Measurements from ENCODE around the gene PGD.
"Not testable (repeated sequence)": the region's sequence is repeated elsewhere in the genome, so short reads cannot be mapped to it uniquely, and the experiment has no call there.

The PGD gene

GRCh38 chr1:10440305-10440704 lies 41.4 kb downstream of the PGD start:
- no peak for DNase-seq

GRCh38 chr1:10440794-10441193 lies 41.9 kb downstream of the PGD start:
- DNase-seq, result no peak

- no peak for DNase-seq
These were observed 45.4 kb downstream of the PGD start for GRCh38 chr1:10444248-10444647.

- DNase-seq, result no peak
These were observed 46.0 kb downstream of the PGD start for GRCh38 chr1:10444795-10445397.

GRCh38 chr1:10446790-10447422 lies 48.0 kb downstream of the PGD start:
- no peak for DNase-seq

- no peak for DNase-seq
These were observed 50.9 kb downstream of the PGD start, which contains the start of gene CORT for GRCh38 chr1:10449751-10450150. CORT (plus strand) TSS chr1:10450031; CDS start chr1:10450224, 193 bp downstream.

- DNase-seq, result no peak
These were observed 51.4 kb downstream of the PGD start for GRCh38 chr1:10450156-10450814.

GRCh38 chr1:10450836-10451235 lies 52.0 kb downstream of the PGD start:
- DNase-seq, result no peak

GRCh38 chr1:10451287-10451686 lies 52.4 kb downstream of the PGD start:
- no peak for DNase-seq

GRCh38 chr1:10456048-10456447 lies 57.2 kb downstream of the PGD start:
- no peak for DNase-seq

GRCh38 chr1:10456661-10457060 lies 57.8 kb downstream of the PGD start:
- no peak for DNase-seq

GRCh38 chr1:10457462-10457861 lies 58.6 kb downstream of the PGD start:
- not testable (repeated sequence) for DNase-seq

- DNase-seq, result no peak
These were observed 59.0 kb downstream of the PGD start for GRCh38 chr1:10457875-10458274.

GRCh38 chr1:10459184-10459583 lies 60.3 kb downstream of the PGD start:
- DNase-seq, result no peak

- no peak for DNase-seq
These were observed 68.2 kb downstream of the PGD start for GRCh38 chr1:10467078-10467477.

- DNase-seq, result no peak
These were observed 71.2 kb downstream of the PGD start for GRCh38 chr1:10470043-10470442.

Measured in activated CD4-positive, CD25-positive, alpha-beta regulatory T cell treated with anti-CD3 and anti-CD28 coated beads, Interleukin-2, amount 50 U/mL, for 72 hours (primary cell).